Measurements from ENCODE around the gene MEX3D. TPM values are rescaled to one million over a fixed set of nuclear protein-coding genes. Genes with fewer than 3 reads are reported as not detected.

Gene MEX3D
- total and polyA plus RNA-seq, 4 donors = 0.92 to 9.1 (median 5.2) TPM

DNA sequence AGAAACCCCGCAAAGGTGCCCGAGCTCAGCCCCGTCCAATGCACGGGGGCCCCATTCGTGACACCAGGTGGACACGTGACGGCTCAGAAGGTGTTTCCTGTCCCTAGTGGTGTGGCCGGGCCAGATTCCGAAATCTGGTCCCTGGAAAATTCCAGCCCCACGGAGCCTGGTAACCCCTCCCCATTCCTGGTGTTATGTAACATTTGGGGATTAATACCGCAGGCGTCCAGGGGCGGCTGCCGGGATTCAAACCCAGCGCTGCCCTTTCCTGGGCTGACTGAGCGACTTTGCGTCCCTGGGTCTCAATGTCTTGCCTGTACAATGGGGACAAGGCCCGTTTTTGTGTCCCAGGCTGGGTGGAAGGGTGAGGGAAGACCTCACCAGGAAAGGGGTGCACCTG is 45.3 kb downstream of the MEX3D start:
- TF ChIP-seq, protein P1, sequence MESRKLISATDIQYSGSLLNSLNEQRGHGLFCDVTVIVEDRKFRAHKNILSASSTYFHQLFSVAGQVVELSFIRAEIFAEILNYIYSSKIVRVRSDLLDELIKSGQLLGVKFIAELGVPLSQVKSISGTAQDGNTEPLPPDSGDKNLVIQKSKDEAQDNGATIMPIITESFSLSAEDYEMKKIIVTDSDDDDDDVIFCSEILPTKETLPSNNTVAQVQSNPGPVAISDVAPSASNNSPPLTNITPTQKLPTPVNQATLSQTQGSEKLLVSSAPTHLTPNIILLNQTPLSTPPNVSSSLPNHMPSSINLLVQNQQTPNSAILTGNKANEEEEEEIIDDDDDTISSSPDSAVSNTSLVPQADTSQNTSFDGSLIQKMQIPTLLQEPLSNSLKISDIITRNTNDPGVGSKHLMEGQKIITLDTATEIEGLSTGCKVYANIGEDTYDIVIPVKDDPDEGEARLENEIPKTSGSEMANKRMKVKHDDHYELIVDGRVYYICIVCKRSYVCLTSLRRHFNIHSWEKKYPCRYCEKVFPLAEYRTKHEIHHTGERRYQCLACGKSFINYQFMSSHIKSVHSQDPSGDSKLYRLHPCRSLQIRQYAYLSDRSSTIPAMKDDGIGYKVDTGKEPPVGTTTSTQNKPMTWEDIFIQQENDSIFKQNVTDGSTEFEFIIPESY (IDR thresholded peaks at IDR 0.05) = no peak
- no peak for TF ChIP-seq GABPA (IDR thresholded peaks at IDR 0.05 in 1 of 2, conservative IDR thresholded peaks at IDR 0.05 in 1 of 2)
- no peak for TF ChIP-seq EGR1 (IDR thresholded peaks at IDR 0.05; ENCODE audit: low read depth in 2 of 2)
- no peak for TF ChIP-seq YY1 (IDR thresholded peaks at IDR 0.05)
- no peak for TF ChIP-seq HNF4G (IDR thresholded peaks at IDR 0.05)
- no peak for TF ChIP-seq TAF1 (conservative IDR thresholded peaks at IDR 0.05)
- TF ChIP-seq, protein P2, sequence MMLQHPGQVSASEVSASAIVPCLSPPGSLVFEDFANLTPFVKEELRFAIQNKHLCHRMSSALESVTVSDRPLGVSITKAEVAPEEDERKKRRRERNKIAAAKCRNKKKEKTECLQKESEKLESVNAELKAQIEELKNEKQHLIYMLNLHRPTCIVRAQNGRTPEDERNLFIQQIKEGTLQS (IDR thresholded peaks at IDR 0.05) = no peak
- no peak for TF ChIP-seq FOXA2 (IDR thresholded peaks at IDR 0.05)
- TF ChIP-seq RAD21 (IDR thresholded peaks at IDR 0.05) = no peak
- no peak for TF ChIP-seq RXRA (IDR thresholded peaks at IDR 0.05)
- TF ChIP-seq SP1 (IDR thresholded peaks at IDR 0.05) = no peak
- TF ChIP-seq HNF4A (conservative IDR thresholded peaks at IDR 0.05) = no peak
- TF ChIP-seq, protein P3, sequence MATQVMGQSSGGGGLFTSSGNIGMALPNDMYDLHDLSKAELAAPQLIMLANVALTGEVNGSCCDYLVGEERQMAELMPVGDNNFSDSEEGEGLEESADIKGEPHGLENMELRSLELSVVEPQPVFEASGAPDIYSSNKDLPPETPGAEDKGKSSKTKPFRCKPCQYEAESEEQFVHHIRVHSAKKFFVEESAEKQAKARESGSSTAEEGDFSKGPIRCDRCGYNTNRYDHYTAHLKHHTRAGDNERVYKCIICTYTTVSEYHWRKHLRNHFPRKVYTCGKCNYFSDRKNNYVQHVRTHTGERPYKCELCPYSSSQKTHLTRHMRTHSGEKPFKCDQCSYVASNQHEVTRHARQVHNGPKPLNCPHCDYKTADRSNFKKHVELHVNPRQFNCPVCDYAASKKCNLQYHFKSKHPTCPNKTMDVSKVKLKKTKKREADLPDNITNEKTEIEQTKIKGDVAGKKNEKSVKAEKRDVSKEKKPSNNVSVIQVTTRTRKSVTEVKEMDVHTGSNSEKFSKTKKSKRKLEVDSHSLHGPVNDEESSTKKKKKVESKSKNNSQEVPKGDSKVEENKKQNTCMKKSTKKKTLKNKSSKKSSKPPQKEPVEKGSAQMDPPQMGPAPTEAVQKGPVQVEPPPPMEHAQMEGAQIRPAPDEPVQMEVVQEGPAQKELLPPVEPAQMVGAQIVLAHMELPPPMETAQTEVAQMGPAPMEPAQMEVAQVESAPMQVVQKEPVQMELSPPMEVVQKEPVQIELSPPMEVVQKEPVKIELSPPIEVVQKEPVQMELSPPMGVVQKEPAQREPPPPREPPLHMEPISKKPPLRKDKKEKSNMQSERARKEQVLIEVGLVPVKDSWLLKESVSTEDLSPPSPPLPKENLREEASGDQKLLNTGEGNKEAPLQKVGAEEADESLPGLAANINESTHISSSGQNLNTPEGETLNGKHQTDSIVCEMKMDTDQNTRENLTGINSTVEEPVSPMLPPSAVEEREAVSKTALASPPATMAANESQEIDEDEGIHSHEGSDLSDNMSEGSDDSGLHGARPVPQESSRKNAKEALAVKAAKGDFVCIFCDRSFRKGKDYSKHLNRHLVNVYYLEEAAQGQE (IDR thresholded peaks at IDR 0.05) = no peak
- no peak for TF ChIP-seq NR2F2 (IDR thresholded peaks at IDR 0.05)
- H3K9ac ChIP-seq (ENCODE audit: low read depth in 1 of 2, low read length in 2 of 2) = no peak overlapping the region
- H3K27ac ChIP-seq (ENCODE audit: low read depth in 1 of 2, low read length in 2 of 2) = no peak overlapping the region
- peaks cover 0 to 18% (median 7%) of the 10 kb centered on the region in 4 donors for H3K27me3 ChIP-seq (ENCODE audit: control insufficient read depth in 4 of 4, insufficient read depth in 4 of 4, low read length in 3 of 4)
- H3K9me3 ChIP-seq (ENCODE audit: control insufficient read depth in 4 of 4, low read length in 3 of 4) = no peaks in the 10 kb centered on the region
- WGBS = 69% methylated on average over 18 of the region's 18 CpGs
- H3K4me3 ChIP-seq (ENCODE audit: low read depth in 1 of 3, low read length in 3 of 3) = no peak overlapping the region
- no peak for DNase-seq (ENCODE audit: low spot score)
- peaks cover 0 to 5% (median 2%) of the 10 kb centered on the region in 4 donors for H3K4me1 ChIP-seq (ENCODE audit: control insufficient read depth in 4 of 4, insufficient read depth in 4 of 4, low read length in 3 of 4)
- no peaks in the 10 kb centered on the region for H3K36me3 ChIP-seq (ENCODE audit: control insufficient read depth in 4 of 4, insufficient read depth in 3 of 4, low read depth in 1 of 4, low read length in 3 of 4)

DNA sequence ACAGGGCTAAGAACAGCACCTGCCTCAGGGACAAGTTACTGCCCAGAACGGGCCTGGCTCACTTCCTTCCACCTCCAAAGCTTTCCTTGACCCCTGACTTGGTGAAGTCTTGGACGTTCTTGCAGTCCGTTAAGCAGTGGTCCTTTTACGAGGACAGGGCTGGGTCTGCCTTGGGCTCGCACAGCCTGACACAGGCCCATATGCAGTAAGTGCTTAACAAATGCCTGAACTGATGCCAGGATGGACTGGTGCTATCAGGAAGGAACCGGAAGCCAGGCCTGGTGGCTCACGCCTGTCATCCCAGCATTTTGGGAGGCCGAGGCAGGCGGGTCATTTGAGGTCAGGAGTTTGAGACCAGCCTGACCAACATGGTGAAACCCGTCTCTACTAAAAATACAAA is 46.1 kb downstream of the MEX3D start:
- Histone ChIP-seq H3K4me1 (ENCODE audit: control insufficient read depth in 4 of 4, insufficient read depth in 4 of 4, low read length in 3 of 4) (peaks cover 0 to 5% (median 2%) of the 10 kb centered on the region in 4 donors), H3K4me3 (ENCODE audit: low read depth in 1 of 3, low read length in 3 of 3) (no peak overlapping the region), H3K27ac (ENCODE audit: low read depth in 1 of 2, low read length in 2 of 2) (no peak overlapping the region), H3K9me3 (ENCODE audit: control insufficient read depth in 4 of 4, low read length in 3 of 4) (no peaks in the 10 kb centered on the region), H3K36me3 (ENCODE audit: control insufficient read depth in 4 of 4, insufficient read depth in 3 of 4, low read depth in 1 of 4, low read length in 3 of 4) (no peaks in the 10 kb centered on the region), H3K27me3 (ENCODE audit: control insufficient read depth in 4 of 4, insufficient read depth in 4 of 4, low read length in 3 of 4) (peaks cover 0 to 18% (median 5%) of the 10 kb centered on the region in 4 donors), H3K9ac (ENCODE audit: low read depth in 1 of 2, low read length in 2 of 2) (no peak overlapping the region)
- no peak for DNase-seq (ENCODE audit: low spot score)
- 70% methylated on average over 10 of the region's 10 CpGs for WGBS
- TF ChIP-seq, protein P4, sequence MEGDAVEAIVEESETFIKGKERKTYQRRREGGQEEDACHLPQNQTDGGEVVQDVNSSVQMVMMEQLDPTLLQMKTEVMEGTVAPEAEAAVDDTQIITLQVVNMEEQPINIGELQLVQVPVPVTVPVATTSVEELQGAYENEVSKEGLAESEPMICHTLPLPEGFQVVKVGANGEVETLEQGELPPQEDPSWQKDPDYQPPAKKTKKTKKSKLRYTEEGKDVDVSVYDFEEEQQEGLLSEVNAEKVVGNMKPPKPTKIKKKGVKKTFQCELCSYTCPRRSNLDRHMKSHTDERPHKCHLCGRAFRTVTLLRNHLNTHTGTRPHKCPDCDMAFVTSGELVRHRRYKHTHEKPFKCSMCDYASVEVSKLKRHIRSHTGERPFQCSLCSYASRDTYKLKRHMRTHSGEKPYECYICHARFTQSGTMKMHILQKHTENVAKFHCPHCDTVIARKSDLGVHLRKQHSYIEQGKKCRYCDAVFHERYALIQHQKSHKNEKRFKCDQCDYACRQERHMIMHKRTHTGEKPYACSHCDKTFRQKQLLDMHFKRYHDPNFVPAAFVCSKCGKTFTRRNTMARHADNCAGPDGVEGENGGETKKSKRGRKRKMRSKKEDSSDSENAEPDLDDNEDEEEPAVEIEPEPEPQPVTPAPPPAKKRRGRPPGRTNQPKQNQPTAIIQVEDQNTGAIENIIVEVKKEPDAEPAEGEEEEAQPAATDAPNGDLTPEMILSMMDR (IDR thresholded peaks at IDR 0.05; ENCODE audit: low read depth, low read length, missing input control) = no peak
- TF ChIP-seq NR2F2 (IDR thresholded peaks at IDR 0.05) = no peak
- no peak for TF ChIP-seq TAF1 (conservative IDR thresholded peaks at IDR 0.05)
- TF ChIP-seq, protein P5, sequence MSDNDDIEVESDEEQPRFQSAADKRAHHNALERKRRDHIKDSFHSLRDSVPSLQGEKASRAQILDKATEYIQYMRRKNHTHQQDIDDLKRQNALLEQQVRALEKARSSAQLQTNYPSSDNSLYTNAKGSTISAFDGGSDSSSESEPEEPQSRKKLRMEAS (IDR thresholded peaks at IDR 0.05) = no peak
- no peak for TF ChIP-seq HNF4G (IDR thresholded peaks at IDR 0.05)
- TF ChIP-seq JUND (IDR thresholded peaks at IDR 0.05) = no peak
- TF ChIP-seq YY1 (IDR thresholded peaks at IDR 0.05) = no peak
- no peak for TF ChIP-seq HNF4A (conservative IDR thresholded peaks at IDR 0.05)
- no peak for TF ChIP-seq EGR1 (IDR thresholded peaks at IDR 0.05; ENCODE audit: low read depth in 2 of 2)
- TF ChIP-seq, protein P3 (IDR thresholded peaks at IDR 0.05) = no peak
- TF ChIP-seq GABPA (IDR thresholded peaks at IDR 0.05 in 1 of 2, conservative IDR thresholded peaks at IDR 0.05 in 1 of 2) = no peak
- no peak for TF ChIP-seq SP1 (IDR thresholded peaks at IDR 0.05)
- no peak for TF ChIP-seq FOXA2 (IDR thresholded peaks at IDR 0.05)
- TF ChIP-seq RAD21 (IDR thresholded peaks at IDR 0.05) = no peak
- no peak for TF ChIP-seq FOXA1 (IDR thresholded peaks at IDR 0.05)
- TF ChIP-seq, protein P2 (IDR thresholded peaks at IDR 0.05) = no peak
- TF ChIP-seq RXRA (IDR thresholded peaks at IDR 0.05) = no peak
